BE2C (cell line): ENCODE results near the gene ANKRD27.

Experiments used
- DNase-seq: peaks from one replicate; pipeline ENCODE4 v3.0.0-alpha.2; 2020
- H3K27me3 ChIP-seq: fragments of 250-450 bp; sonication (Bioruptor Pico); 2 replicates; pipeline ENCODE4 v1.5.1; 2020; ENCODE audit warnings: mild to moderate bottlenecking
- H3K36me3 ChIP-seq: fragments of 250-450 bp; sonication (Bioruptor Pico); 2 replicates; pipeline ENCODE4 v1.5.1; 2020; ENCODE audit warnings: mild to moderate bottlenecking
- H3K4me1 ChIP-seq: fragments of 250-450 bp; sonication (Bioruptor Pico); 2 replicates; pipeline ENCODE4 v1.5.1; 2020
- H3K4me3 ChIP-seq: 2 replicates; pipeline ENCODE4 v1.5.1; 2011; ENCODE audit warnings: low read depth, low read length
- H3K9me3 ChIP-seq: fragments of 250-450 bp; sonication (Bioruptor Pico); 2 replicates; pipeline ENCODE4 v1.5.1; 2020
- TF ChIP-seq, protein P1 (sequence below): IDR thresholded peaks from 2 replicates; pipeline ENCODE4 v1.5.1; 2012; ENCODE audit warnings: mild to moderate bottlenecking, low read depth, low read length

The ANKRD27 gene

DNA sequence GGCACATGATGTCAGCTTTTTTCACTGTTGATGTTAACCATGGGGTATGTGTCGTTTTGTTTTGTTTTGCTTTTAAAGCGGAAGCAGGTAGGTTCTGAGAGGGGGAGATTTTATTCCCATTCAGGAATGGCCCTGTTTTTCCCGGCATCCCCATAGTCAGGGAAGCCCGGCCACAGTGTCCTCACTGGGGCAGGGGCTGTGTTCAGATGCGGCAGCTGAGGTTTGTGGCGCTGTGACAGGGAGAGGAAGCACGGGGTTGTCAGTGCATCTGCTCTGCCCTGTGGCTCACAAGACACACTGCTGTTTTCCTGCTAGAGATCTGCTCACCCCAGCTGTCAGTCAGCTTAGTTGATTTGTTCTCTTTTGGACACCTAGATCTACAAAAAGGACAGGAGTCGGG lies 27.6 kb downstream of the ANKRD27 start:
- DNase-seq, result peak; percentile 36

DNA sequence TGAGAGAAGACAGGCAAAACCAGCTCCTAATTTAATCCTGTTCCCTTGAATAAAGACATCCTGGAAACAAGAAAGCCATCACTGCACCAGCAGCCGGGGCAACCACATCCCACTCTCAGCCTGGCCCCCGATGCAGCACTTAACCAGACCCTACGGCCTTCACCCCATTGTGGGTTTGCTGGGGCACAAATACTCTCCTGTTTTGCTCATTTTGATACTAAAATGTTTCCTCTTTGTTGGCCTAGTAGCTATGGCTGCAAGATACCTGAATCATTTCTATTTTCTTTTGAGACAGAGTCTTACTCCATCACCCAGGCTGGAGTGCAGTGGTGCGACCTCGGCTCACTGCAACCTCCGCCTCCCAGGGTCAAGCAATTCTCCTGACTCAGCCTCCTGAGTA lies 28.4 kb downstream of the ANKRD27 start:
- TF ChIP-seq, protein P1, sequence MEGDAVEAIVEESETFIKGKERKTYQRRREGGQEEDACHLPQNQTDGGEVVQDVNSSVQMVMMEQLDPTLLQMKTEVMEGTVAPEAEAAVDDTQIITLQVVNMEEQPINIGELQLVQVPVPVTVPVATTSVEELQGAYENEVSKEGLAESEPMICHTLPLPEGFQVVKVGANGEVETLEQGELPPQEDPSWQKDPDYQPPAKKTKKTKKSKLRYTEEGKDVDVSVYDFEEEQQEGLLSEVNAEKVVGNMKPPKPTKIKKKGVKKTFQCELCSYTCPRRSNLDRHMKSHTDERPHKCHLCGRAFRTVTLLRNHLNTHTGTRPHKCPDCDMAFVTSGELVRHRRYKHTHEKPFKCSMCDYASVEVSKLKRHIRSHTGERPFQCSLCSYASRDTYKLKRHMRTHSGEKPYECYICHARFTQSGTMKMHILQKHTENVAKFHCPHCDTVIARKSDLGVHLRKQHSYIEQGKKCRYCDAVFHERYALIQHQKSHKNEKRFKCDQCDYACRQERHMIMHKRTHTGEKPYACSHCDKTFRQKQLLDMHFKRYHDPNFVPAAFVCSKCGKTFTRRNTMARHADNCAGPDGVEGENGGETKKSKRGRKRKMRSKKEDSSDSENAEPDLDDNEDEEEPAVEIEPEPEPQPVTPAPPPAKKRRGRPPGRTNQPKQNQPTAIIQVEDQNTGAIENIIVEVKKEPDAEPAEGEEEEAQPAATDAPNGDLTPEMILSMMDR, result no peak
- Histone ChIP-seq H3K4me1 (peaks cover 11% of the 10 kb centered on the region), H3K27me3 (no peaks in the 10 kb centered on the region), H3K9me3 (no peaks in the 10 kb centered on the region), H3K36me3 (peaks cover 20% of the 10 kb centered on the region), H3K4me3 (no peak overlapping the region)
- DNase-seq, result no peak

More for the DNA sequence above, 27.6 kb downstream of the ANKRD27 start:
- Histone ChIP-seq H3K4me3 (peak overlapping the region; percentile 25; the same call in 1 of the 2 replicates), H3K9me3 (no peaks in the 10 kb centered on the region), H3K4me1 (peaks cover 11% of the 10 kb centered on the region), H3K27me3 (no peaks in the 10 kb centered on the region), H3K36me3 (peaks cover 20% of the 10 kb centered on the region)
- TF ChIP-seq, protein P1, result no peak

DNA sequence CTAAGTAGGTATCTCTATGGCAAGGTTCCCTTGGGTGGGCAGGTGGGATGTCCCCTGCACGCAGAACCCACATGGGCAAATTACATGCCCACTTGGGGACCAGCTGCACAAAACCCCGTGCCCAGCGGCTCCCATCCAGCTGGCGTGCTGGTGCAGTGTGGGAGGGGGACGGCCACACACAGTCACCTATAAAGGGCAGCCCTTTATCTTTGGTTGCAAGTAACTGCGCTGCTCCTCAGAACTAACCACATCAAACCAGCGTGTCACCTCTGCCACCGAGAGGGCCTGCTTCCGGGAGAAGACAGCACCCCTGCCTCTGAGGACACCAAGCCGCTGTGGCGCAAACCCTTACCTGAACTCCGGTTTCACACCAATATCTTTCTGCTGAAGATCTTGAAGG lies 32.2 kb downstream of the ANKRD27 start:
- Histone ChIP-seq H3K36me3 (peaks cover 25% of the 10 kb centered on the region), H3K4me1 (peaks cover 5% of the 10 kb centered on the region)

DNA sequence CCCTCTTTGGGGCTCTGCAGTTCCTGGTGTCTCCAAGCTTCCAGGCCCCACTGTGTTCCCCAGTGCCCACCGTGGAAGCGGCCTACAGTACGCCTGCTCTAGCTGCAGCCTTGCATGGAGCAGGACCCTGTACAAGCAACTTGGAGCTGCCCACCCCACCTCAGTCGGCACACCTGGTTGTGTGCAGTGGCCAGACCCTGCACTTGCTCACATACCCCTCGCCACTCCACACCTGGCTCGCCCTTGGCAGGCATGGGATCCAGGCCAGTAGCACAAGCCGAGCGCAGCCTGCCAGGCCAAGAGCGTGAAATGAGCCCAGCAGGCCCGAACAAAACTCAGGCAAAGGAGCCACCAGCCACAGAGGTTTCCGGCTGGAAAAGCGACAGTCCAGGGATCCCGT lies 36.4 kb downstream of the ANKRD27 start:
- no peak for DNase-seq
- TF ChIP-seq, protein P1, result no peak
- peaks cover 21% of the 10 kb centered on the region for H3K36me3 ChIP-seq
- no peak overlapping the region for H3K4me3 ChIP-seq
- H3K4me1 ChIP-seq, result no peaks in the 10 kb centered on the region
- no peaks in the 10 kb centered on the region for H3K9me3 ChIP-seq
- H3K27me3 ChIP-seq, result no peaks in the 10 kb centered on the region

More for the DNA sequence above, 32.2 kb downstream of the ANKRD27 start:
- TF ChIP-seq, protein P1, result no peak
- no peak overlapping the region for H3K4me3 ChIP-seq
- no peak for DNase-seq
- no peaks in the 10 kb centered on the region for H3K9me3 ChIP-seq
- no peaks in the 10 kb centered on the region for H3K27me3 ChIP-seq

DNA sequence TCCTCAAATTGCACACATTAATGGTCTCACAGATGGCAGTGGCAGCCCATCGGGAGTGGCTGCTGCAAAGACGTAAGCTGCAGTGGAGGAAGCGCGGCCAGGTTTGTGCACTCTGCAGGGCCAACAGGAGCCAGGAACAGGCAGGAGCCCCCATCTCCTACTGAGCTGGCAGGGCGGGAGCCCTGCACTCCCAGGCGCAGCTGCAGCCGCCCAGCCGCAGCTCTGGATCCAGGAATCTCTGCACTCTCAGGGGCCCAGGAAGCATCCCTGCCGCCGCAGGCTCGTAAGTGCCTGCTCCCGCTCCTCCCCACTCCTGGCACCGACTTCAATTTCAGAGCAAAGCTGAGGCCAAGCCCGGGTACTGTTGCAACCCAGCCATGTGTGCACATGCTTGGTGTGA lies 37.5 kb downstream of the ANKRD27 start:
- Histone ChIP-seq H3K36me3 (peaks cover 14% of the 10 kb centered on the region), H3K4me1 (no peaks in the 10 kb centered on the region), H3K27me3 (no peaks in the 10 kb centered on the region), H3K4me3 (no peak overlapping the region), H3K9me3 (no peaks in the 10 kb centered on the region)
- TF ChIP-seq, protein P1, result no peak
- DNase-seq, result no peak

DNA sequence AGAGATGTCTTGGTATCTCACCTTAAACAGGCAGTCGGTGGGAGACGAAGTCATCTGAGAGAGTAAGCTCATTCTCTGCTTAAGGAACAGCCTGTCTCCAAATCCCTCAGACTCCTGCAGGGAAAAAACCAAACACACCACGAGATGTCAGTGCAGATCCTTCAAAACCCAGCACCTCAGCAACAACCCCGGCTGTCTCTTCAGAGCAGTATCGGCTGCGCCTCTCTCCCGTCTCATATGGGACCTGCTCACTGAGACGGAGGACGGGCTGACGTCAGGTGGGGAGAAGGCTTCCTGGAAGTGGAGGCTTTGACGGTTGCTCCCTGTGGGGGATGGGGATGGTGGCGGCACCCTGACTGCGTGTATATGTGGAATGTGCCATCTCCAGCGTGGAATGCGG lies 43.6 kb downstream of the ANKRD27 start:
- no peaks in the 10 kb centered on the region for H3K27me3 ChIP-seq
- no peaks in the 10 kb centered on the region for H3K9me3 ChIP-seq
- TF ChIP-seq, protein P1, result peak; percentile 27
- peaks cover 13% of the 10 kb centered on the region for H3K4me1 ChIP-seq
- H3K4me3 ChIP-seq, result no peak overlapping the region
- H3K36me3 ChIP-seq, result peaks cover 11% of the 10 kb centered on the region; the same call in 1 of the 2 replicates
- no peak for DNase-seq
